Tibial nerve (tissue), 4 donors: ENCODE data around the gene PRTFDC1.

Experiments used
- EP300 ChIP-seq, 2 donors: sonication (generic); formaldehyde crosslinking; IDR thresholded peaks; one replicate each; pipeline ENCODE4 v1.6.1; 2017; ENCODE audit warnings: antibody characterized with exemption in 2 of 2, mild to moderate bottlenecking in 1 of 2
- POLR2A ChIP-seq, 2 donors: fragments of 450-650 bp; IDR thresholded peaks; one replicate each; pipeline ENCODE4 v1.6.1; 2017; ENCODE audit warnings: antibody characterized with exemption in 2 of 2, mild to moderate bottlenecking in 2 of 2, moderate library complexity in 2 of 2
- TF ChIP-seq, protein P1 (sequence below), 5 experiments: fragments of 200-600 bp in 3 of 5; fragments of 450-650 bp in 2 of 5; sonication (generic) in 3 of 5; IDR thresholded peaks; one replicate each; pipeline ENCODE4 v1.5.1; 2016 to 2019; ENCODE audit warnings: antibody characterized with exemption in 5 of 5, mild to moderate bottlenecking in 3 of 5, moderate library complexity in 2 of 5

DNA sequence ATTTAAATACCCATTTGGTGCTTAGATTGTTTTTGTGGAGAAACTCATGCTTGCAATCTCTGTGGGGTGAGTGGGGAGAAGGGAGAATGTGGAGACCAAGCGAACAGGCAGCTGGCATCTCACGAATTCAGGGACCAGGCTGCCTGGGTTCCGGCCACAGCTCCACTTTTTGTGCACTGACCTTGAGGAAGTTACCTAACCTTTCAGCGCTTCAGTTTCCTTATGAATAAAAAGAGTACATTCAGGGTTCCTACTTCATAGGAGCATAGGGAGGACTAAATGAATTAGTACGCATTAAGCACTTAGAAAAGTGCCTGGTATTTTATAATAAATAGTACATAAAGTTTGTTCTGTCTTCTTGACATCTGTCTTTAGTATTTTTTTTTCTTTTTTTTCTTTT is 72.5 kb downstream of the PRTFDC1 start:
- TF ChIP-seq, protein P1, sequence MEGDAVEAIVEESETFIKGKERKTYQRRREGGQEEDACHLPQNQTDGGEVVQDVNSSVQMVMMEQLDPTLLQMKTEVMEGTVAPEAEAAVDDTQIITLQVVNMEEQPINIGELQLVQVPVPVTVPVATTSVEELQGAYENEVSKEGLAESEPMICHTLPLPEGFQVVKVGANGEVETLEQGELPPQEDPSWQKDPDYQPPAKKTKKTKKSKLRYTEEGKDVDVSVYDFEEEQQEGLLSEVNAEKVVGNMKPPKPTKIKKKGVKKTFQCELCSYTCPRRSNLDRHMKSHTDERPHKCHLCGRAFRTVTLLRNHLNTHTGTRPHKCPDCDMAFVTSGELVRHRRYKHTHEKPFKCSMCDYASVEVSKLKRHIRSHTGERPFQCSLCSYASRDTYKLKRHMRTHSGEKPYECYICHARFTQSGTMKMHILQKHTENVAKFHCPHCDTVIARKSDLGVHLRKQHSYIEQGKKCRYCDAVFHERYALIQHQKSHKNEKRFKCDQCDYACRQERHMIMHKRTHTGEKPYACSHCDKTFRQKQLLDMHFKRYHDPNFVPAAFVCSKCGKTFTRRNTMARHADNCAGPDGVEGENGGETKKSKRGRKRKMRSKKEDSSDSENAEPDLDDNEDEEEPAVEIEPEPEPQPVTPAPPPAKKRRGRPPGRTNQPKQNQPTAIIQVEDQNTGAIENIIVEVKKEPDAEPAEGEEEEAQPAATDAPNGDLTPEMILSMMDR (IDR thresholded peaks at IDR 0.05), result no peak
- TF ChIP-seq EP300 (IDR thresholded peaks at IDR 0.05) (no peak), POLR2A (IDR thresholded peaks at IDR 0.05) (no peak)
